GM20000 (cell line): Measurements from ENCODE around the gene NPAS2.

Experiments used
- DNase-seq: peaks from one replicate; pipeline ENCODE4 v3.0.0; 2012; ENCODE audit warnings: low spot score
- TF ChIP-seq, protein P1 (sequence below): IDR thresholded peaks from 2 replicates; pipeline ENCODE4 v1.5.1; 2012; ENCODE audit warnings: mild to moderate bottlenecking, control low read depth; ENCODE audit errors: extremely low read depth, missing control alignments

The NPAS2 gene

DNA sequence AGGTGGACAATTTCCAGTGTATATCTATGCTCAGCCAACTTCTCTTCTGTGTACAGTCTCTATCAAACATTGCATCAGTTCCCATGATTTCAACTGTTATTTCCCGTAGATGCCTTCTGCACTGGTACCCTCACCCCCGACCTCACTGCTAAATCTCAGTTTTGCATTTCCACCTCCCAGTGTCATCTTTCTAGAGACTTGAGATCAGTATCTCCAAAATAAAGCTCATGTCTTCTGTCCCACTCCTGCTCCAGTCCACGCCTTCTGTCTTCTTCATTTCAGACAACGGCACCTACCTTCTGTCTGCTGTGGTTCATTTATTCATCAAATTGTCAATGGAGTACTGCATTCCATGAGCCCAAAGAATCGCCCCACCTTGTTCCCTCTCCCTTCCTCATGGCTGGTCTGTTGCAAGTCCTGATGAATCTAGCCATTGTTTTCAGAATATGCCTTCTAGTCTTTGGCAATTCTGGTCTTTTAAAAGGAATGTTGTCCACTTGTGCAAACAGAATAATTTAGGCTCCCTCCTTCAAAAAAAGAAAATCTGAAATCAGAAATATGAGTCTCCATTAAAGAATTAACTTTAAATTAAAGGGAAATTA lies 23.3 kb upstream of the NPAS2 start:
- TF ChIP-seq, protein P1, sequence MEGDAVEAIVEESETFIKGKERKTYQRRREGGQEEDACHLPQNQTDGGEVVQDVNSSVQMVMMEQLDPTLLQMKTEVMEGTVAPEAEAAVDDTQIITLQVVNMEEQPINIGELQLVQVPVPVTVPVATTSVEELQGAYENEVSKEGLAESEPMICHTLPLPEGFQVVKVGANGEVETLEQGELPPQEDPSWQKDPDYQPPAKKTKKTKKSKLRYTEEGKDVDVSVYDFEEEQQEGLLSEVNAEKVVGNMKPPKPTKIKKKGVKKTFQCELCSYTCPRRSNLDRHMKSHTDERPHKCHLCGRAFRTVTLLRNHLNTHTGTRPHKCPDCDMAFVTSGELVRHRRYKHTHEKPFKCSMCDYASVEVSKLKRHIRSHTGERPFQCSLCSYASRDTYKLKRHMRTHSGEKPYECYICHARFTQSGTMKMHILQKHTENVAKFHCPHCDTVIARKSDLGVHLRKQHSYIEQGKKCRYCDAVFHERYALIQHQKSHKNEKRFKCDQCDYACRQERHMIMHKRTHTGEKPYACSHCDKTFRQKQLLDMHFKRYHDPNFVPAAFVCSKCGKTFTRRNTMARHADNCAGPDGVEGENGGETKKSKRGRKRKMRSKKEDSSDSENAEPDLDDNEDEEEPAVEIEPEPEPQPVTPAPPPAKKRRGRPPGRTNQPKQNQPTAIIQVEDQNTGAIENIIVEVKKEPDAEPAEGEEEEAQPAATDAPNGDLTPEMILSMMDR = no peak
- no peak for DNase-seq

DNA sequence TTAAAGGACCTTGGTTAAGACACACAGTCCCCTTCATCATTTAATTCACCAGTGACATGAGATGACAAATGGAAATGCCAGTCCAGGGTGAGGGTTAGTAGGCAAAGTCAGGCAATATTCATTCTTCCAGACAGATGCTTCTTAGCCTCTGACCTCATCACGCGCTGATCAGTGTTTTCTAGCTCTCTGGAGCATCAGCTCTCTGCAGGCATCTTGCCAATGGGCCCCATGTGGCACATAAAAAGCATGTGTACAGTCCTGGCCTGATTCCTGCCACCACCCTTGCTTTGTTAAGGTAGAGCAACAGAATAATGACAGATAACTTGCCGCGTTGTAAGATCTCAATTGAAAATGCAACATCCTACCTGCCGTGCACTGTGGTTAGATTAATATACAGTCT lies 20.3 kb upstream of the NPAS2 start:
- TF ChIP-seq, protein P1 = no peak
- no peak for DNase-seq

DNA sequence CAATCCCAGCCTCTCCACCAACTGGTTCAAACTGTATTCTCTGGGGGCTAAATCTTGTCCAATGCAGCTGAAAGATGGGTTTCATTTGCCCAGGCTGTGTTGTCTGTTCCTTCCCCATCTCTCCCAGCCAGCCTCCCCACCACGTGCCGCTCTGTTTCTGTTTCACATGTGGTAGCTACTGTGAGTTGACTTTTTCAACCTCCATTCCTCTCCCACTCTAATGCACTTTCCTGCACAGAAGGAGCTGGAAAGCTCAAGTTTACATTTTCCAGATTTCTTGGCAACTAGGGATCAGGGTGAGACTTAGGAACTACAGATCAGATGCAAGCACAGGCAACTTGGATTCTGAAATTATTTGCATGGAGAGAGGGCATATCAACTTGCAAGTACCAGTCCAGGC lies 19.0 kb upstream of the NPAS2 start:
- TF ChIP-seq, protein P1 = no peak
- no peak for DNase-seq

DNA sequence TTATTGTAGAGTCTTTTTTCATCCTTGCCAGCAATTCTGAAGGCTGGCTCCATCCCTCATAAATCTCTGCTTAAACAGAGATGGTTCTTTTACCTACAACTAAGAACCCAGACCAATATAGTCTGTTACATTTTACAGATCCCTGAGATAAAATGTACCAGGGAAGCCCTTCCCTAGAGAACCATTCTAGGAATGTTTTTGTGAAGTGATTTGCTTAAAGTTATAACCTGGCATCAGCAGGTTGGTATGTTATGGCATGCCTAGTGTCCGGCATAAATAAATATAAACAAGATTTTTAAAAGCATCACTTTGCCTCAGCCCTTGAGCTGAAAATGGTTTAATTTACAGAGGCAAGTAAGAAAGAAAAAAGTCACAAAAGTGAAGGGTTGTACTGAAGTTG lies 18.5 kb upstream of the NPAS2 start:
- TF ChIP-seq, protein P1 = no peak
- no peak for DNase-seq

DNA sequence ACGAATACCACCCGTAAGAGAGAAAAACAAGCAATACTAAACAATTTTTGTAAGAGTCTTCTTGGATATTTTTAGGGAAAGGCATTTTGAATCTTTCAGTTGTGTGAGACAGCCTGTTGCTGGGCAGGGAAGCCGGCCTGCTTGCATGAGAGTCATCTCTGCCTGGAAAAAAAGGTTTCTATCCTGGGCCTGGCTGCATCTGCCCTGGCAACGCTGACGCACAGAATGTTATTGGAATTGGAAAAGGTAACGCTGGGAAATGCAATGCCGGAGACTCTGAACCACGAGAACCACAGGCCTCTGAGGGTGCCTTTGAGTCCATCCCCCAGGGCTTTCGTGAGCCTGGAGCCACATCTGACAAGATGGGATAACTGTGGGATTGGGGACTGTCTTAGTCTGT lies 17.9 kb upstream of the NPAS2 start:
- TF ChIP-seq, protein P1 = no peak
- DNase-seq = no peak

DNA sequence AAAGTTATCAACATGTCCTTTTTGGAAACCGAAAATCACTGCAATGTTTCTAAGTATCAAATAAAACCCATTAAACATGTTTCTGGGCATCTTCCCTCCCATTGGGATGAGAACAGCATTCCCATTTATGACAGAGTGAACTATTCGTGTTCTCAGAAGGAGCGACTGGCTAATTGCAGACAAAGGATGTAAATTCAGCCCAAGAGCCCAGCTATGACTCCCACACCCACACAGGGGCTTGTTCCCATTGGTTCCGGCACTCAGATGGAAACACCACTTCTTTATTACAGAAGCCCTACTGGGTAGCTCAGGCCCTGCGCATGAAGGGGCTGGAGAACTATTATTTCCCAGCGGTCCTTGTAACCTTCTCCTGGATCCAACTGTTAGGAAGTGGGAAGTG lies 16.6 kb upstream of the NPAS2 start:
- DNase-seq = no peak
- TF ChIP-seq, protein P1 = no peak

DNA sequence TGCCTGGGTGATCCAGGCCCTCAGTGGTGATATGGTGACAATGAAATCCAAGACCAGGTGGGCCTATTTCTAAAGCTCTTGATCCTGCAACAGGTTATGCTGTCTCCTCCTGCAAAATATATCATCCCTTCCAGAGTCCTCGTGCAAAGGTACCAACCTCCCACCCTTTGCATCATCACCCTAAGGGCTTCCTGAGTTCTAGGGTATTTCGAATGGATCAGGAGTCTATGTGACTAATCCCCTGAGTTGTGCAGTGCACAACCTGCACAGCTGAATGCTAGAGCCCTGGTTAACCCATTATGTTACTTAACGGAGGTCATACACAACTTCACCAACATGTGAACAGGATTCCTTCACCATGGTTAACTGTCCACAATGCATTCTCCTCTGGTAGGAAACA lies 13.4 kb upstream of the NPAS2 start:
- TF ChIP-seq, protein P1 = no peak
- no peak for DNase-seq
